ENCODE results near the gene TECPR2. TPM values are rescaled to one million over a fixed set of nuclear protein-coding genes. Genes with fewer than 3 reads are reported as not detected.

Gene TECPR2
- total RNA-seq, 1 donor from 2014 or later: 19.9 TPM

DNA sequence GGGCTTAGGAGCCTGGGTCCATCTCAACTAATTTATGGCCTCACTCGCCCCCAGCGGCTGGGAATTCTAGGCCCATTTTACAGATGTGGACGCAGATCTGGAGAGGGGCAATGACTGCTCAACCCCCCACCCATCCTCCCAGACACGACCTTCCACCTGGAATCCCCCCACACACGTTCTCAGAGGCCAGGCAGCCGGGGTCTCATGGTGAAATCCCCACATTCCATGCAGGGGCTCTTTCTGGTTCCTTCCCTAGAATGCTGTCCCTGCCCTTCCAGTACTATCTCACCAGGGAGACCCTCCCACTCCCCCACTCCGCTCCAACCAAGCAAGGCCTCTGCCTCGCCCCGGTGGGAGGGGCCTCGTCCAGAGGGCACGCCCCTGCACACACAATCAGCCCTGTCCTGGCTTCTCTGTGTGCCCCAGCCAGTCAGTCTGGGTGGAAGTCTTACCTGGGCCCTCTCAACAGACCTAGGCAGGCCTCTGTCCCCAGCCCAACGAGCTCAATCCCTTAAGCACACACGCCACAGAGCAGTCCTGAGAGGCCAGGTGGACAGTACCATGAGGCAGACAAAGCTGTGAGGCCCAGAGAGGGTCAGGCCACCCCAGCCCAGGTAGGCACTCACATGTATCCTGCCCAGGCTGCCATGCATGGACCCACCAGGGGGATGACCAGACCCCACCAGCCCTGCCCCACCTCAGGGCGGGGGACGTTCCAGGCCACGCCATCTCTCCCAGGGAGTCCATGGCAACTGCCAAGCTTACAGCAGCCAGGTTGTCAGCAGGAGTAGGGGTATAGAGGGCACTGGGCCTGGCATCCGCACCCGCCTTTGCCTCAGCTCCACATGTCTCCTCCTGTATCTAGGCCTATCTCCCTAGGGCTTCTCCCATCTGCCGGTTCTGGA, 148.1 kb downstream of the TECPR2 start:
- Histone ChIP-seq H3K9ac (ENCODE audit: low read length) (peak overlapping the region; percentile 74), H3K27ac (ENCODE audit: low read depth, low read length) (no peak overlapping the region), H3K27me3 (ENCODE audit: insufficient read depth, low read length) (no peaks in the 10 kb centered on the region), H3K9me3 (ENCODE audit: insufficient read depth, low read depth, low read length) (no peaks in the 10 kb centered on the region), H3K4me3 (ENCODE audit: insufficient read depth, low read depth, low read length) (no peak overlapping the region), H4K20me1 (ENCODE audit: insufficient read depth, low read length) (no peaks in the 10 kb centered on the region), H3K36me3 (ENCODE audit: insufficient read depth, low read length) (no peaks in the 10 kb centered on the region), H2AFZ (ENCODE audit: low read depth, low read length) (no peak overlapping the region), H3K79me2 (ENCODE audit: insufficient read depth, low read length) (peaks cover 6% of the 10 kb centered on the region), H3K4me2 (ENCODE audit: low read length) (peak overlapping the region; percentile 97), H3K4me1 (ENCODE audit: insufficient read depth, low read length) (peaks cover 4% of the 10 kb centered on the region)
- peaks cover 11% of the 10 kb centered on the region for H3K27me3 Mint-ChIP-seq (ENCODE audit: low read depth, unreplicated experiment)
- H3K9me3 Mint-ChIP-seq (ENCODE audit: unreplicated experiment): no peaks in the 10 kb centered on the region
- peak overlapping the region; percentile 83 for H3K4me3 Mint-ChIP-seq (ENCODE audit: unreplicated experiment)
- TF ChIP-seq, protein P1, sequence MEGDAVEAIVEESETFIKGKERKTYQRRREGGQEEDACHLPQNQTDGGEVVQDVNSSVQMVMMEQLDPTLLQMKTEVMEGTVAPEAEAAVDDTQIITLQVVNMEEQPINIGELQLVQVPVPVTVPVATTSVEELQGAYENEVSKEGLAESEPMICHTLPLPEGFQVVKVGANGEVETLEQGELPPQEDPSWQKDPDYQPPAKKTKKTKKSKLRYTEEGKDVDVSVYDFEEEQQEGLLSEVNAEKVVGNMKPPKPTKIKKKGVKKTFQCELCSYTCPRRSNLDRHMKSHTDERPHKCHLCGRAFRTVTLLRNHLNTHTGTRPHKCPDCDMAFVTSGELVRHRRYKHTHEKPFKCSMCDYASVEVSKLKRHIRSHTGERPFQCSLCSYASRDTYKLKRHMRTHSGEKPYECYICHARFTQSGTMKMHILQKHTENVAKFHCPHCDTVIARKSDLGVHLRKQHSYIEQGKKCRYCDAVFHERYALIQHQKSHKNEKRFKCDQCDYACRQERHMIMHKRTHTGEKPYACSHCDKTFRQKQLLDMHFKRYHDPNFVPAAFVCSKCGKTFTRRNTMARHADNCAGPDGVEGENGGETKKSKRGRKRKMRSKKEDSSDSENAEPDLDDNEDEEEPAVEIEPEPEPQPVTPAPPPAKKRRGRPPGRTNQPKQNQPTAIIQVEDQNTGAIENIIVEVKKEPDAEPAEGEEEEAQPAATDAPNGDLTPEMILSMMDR (IDR thresholded peaks at IDR 0.05; ENCODE audit: insufficient read depth, low read depth, low read length): no peak
- no peaks in the 10 kb centered on the region for H3K4me1 Mint-ChIP-seq (ENCODE audit: low read depth, unreplicated experiment)
- H3K27ac Mint-ChIP-seq (ENCODE audit: unreplicated experiment): peak overlapping the region; percentile 41
- DNase-seq (ENCODE audit: low read depth) (no peak), FAIRE-seq (no peak)
- peaks cover 4% of the 10 kb centered on the region for H3K36me3 Mint-ChIP-seq (ENCODE audit: low read depth, unreplicated experiment)

DNA sequence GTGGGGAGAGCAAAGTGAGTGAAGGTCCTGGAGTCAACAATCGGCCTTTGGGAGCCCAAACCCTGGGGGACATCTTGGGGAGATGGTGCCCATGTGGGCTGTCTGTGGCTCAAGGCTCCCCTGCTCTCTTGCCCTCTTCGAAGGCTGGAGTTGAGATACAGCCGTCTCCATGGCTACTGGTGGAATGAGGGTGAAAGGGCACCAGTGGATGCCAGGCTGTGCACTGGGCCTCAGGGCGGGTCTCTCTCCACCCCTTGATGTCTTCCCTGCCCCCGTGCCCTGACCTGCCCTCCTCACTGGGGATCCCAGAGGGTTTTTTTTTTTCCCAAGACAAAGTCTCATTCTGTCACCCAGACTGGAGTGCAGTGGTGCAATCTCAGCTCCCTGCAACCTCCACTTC, 148.8 kb downstream of the TECPR2 start:
- no peak overlapping the region for H3K4me3 ChIP-seq (ENCODE audit: insufficient read depth, low read depth, low read length)
- Mint-ChIP-seq H3K9me3 (ENCODE audit: unreplicated experiment) (no peaks in the 10 kb centered on the region), H3K27ac (ENCODE audit: unreplicated experiment) (no peak overlapping the region), H3K4me1 (ENCODE audit: low read depth, unreplicated experiment) (no peaks in the 10 kb centered on the region), H3K27me3 (ENCODE audit: low read depth, unreplicated experiment) (peaks cover 11% of the 10 kb centered on the region), H3K4me3 (ENCODE audit: unreplicated experiment) (peak overlapping the region; percentile 45), H3K36me3 (ENCODE audit: low read depth, unreplicated experiment) (peaks cover 4% of the 10 kb centered on the region)
- no peaks in the 10 kb centered on the region for H3K27me3 ChIP-seq (ENCODE audit: insufficient read depth, low read length)
- H3K36me3 ChIP-seq (ENCODE audit: insufficient read depth, low read length): no peaks in the 10 kb centered on the region
- TF ChIP-seq EZH2 (IDR thresholded peaks at IDR 0.05; ENCODE audit: insufficient read depth, low read length): no peak
- TF ChIP-seq, protein P1 (IDR thresholded peaks at IDR 0.05; ENCODE audit: insufficient read depth, low read depth, low read length): no peak
- no peak for DNase-seq (ENCODE audit: low read depth)
- no peak overlapping the region for H2AFZ ChIP-seq (ENCODE audit: low read depth, low read length)
- H3K9me3 ChIP-seq (ENCODE audit: insufficient read depth, low read depth, low read length): no peaks in the 10 kb centered on the region
- peaks cover 6% of the 10 kb centered on the region for H3K79me2 ChIP-seq (ENCODE audit: insufficient read depth, low read length)
- no peak overlapping the region for H3K9ac ChIP-seq (ENCODE audit: low read length)
- no peaks in the 10 kb centered on the region for H4K20me1 ChIP-seq (ENCODE audit: insufficient read depth, low read length)
- FAIRE-seq: no peak
- peaks cover 6% of the 10 kb centered on the region for H3K4me1 ChIP-seq (ENCODE audit: insufficient read depth, low read length)
- no peak overlapping the region for H3K27ac ChIP-seq (ENCODE audit: low read depth, low read length)
- no peak overlapping the region for H3K4me2 ChIP-seq (ENCODE audit: low read length)

DNA sequence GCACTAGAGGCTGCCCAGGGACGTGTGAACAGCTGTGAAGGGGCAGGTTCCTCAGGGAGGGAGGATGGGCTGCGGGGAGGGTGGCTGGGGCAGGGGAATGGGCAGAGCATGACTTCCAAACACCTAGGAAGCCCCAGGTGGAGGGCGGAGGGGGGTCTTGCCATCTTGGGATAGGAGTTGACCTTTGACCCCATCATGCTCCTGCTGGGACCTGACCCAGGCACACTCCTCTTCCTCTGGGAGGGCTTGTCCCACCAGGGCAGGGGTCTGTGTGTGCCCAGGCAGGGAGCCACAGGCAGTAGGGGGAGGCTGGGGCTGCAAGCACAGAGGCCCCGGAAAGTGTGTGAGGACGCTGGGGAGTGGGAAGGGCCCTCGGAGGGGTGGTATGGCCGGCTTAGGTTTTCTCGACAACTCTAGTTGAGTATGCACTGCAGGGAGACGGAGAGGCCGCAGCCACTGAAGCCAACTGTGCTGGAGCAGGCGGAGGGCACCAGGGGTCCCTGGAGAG, 150.1 kb downstream of the TECPR2 start:
- Histone ChIP-seq H4K20me1 (ENCODE audit: insufficient read depth, low read length) (no peaks in the 10 kb centered on the region), H3K27me3 (ENCODE audit: insufficient read depth, low read length) (no peaks in the 10 kb centered on the region), H3K79me2 (ENCODE audit: insufficient read depth, low read length) (peaks cover 6% of the 10 kb centered on the region), H3K4me1 (ENCODE audit: insufficient read depth, low read length) (peaks cover 7% of the 10 kb centered on the region), H3K27ac (ENCODE audit: low read depth, low read length) (no peak overlapping the region), H3K4me2 (ENCODE audit: low read length) (no peak overlapping the region), H3K9ac (ENCODE audit: low read length) (no peak overlapping the region), H3K36me3 (ENCODE audit: insufficient read depth, low read length) (no peaks in the 10 kb centered on the region), H3K4me3 (ENCODE audit: insufficient read depth, low read depth, low read length) (no peak overlapping the region), H2AFZ (ENCODE audit: low read depth, low read length) (no peak overlapping the region), H3K9me3 (ENCODE audit: insufficient read depth, low read depth, low read length) (no peaks in the 10 kb centered on the region)
- DNase-seq (ENCODE audit: low read depth): no peak
- H3K4me1 Mint-ChIP-seq (ENCODE audit: low read depth, unreplicated experiment): no peaks in the 10 kb centered on the region
- H3K27me3 Mint-ChIP-seq (ENCODE audit: low read depth, unreplicated experiment): peaks cover 11% of the 10 kb centered on the region
- H3K27ac Mint-ChIP-seq (ENCODE audit: unreplicated experiment): peak overlapping the region; percentile 18
- H3K9me3 Mint-ChIP-seq (ENCODE audit: unreplicated experiment): no peaks in the 10 kb centered on the region
- TF ChIP-seq, protein P1 (IDR thresholded peaks at IDR 0.05; ENCODE audit: insufficient read depth, low read depth, low read length): no peak
- no peak for TF ChIP-seq EZH2 (IDR thresholded peaks at IDR 0.05; ENCODE audit: insufficient read depth, low read length)
- H3K4me3 Mint-ChIP-seq (ENCODE audit: unreplicated experiment): no peak overlapping the region
- no peak for FAIRE-seq
- peaks cover 4% of the 10 kb centered on the region for H3K36me3 Mint-ChIP-seq (ENCODE audit: low read depth, unreplicated experiment)

All from astrocyte (in vitro differentiated cells and primary cell).